Measurements from ENCODE around the gene CBLB.

GRCh38 chr3:105912891-105913290, 44.1 kb upstream of the CBLB start:
- TF ChIP-seq, protein P1, sequence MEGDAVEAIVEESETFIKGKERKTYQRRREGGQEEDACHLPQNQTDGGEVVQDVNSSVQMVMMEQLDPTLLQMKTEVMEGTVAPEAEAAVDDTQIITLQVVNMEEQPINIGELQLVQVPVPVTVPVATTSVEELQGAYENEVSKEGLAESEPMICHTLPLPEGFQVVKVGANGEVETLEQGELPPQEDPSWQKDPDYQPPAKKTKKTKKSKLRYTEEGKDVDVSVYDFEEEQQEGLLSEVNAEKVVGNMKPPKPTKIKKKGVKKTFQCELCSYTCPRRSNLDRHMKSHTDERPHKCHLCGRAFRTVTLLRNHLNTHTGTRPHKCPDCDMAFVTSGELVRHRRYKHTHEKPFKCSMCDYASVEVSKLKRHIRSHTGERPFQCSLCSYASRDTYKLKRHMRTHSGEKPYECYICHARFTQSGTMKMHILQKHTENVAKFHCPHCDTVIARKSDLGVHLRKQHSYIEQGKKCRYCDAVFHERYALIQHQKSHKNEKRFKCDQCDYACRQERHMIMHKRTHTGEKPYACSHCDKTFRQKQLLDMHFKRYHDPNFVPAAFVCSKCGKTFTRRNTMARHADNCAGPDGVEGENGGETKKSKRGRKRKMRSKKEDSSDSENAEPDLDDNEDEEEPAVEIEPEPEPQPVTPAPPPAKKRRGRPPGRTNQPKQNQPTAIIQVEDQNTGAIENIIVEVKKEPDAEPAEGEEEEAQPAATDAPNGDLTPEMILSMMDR (IDR thresholded peaks at IDR 0.05), result no peak
- no peak for TF ChIP-seq POLR2A (IDR thresholded peaks at IDR 0.05)

Data from adrenal gland (tissue), 5 donors.